ENCODE results near the gene ANO3. TPM values are rescaled to one million over a fixed set of nuclear protein-coding genes. Genes with fewer than 3 reads are reported as not detected.
"Not testable (repeated sequence)": the region's sequence is repeated elsewhere in the genome, so short reads cannot be mapped to it uniquely, and the experiment has no call there.

Gene ANO3
- total RNA-seq, 2 experiments from 2014 or later, result not detected

DNA sequence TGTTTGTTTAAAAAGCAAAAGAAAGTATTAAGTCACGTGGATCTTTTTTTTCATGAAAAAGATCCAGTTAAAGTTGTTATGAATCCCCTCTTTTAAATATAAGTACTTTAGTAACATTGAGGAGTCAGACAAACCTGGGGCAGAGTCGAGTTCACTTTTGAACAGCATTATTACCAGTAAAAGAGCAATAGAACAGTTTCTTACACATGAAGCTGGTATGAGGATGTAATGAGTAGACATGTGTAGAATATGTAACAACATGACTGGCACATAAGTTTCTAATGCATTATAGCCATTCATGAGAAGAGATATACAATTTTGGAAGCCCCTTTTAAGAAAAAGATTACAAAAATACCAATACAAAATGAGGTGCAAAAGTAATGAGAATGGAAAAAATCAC is 247.8 kb downstream of the ANO3 start:
- H3K36me3 Mint-ChIP-seq, result no peaks in the 10 kb centered on the region
- no peaks in the 10 kb centered on the region for H3K9me3 Mint-ChIP-seq
- H3K4me3 Mint-ChIP-seq, result no peak overlapping the region
- POLR2A ChIA-PET, result no interaction called here
- H3K27ac Mint-ChIP-seq, result no peak overlapping the region
- no peaks in the 10 kb centered on the region for H3K27me3 Mint-ChIP-seq
- ATAC-seq (ENCODE audit: low read depth) (no peak), DNase-seq (no peak)
- no peaks in the 10 kb centered on the region for H3K4me1 Mint-ChIP-seq

DNA sequence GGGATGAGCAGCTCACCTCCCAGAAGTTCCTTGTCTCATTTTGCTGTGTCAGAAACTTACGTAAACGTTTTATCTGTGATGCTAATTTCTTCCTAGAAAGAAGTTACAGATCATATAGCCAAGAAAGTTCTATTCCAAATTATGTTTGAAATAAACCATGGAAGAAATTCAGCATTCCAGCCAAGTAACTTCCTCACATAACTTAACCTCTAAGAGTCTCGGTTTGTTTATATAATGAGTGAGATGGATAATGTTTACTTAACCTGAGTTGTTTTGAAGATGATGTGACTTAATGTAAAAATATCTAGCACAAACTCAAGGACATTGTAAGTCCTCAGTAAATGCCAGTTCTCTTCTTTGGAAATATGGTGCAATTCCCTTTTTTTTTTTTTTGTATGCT is 249.0 kb downstream of the ANO3 start:
- Mint-ChIP-seq H3K27me3 (no peaks in the 10 kb centered on the region), H3K4me1 (no peaks in the 10 kb centered on the region), H3K4me3 (no peak overlapping the region), H3K9me3 (no peaks in the 10 kb centered on the region), H3K36me3 (no peaks in the 10 kb centered on the region), H3K27ac (no peak overlapping the region)
- POLR2A ChIA-PET, result no interaction called here
- ATAC-seq (ENCODE audit: low read depth), result no peak
- no peak for DNase-seq

DNA sequence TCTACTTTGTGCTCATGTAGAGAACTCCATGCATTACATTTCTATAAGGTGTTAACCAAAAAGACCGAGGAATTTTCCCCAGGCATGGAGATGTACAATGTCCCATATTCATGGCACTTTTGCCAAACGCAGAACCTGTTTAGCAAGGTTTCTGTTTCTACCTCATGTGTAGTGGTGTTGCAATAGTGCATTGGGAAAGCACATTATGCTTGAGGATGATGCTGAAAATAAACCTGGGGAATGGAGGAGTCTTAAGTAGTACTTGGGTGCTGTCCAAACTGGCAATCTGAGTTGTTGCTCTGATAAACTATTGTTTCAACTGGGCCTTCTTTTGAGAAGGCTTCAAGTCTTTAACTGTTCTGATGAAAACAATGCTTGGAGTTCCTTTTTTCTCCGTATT is 251.6 kb downstream of the ANO3 start:
- H3K36me3 Mint-ChIP-seq, result no peaks in the 10 kb centered on the region
- H3K27me3 Mint-ChIP-seq, result no peaks in the 10 kb centered on the region
- no peak for DNase-seq
- no peak for ATAC-seq (ENCODE audit: low read depth)
- POLR2A ChIA-PET, result no interaction called here
- H3K4me1 Mint-ChIP-seq, result no peaks in the 10 kb centered on the region
- H3K27ac Mint-ChIP-seq, result no peak overlapping the region
- no peak overlapping the region for H3K4me3 Mint-ChIP-seq
- H3K9me3 Mint-ChIP-seq, result no peaks in the 10 kb centered on the region

DNA sequence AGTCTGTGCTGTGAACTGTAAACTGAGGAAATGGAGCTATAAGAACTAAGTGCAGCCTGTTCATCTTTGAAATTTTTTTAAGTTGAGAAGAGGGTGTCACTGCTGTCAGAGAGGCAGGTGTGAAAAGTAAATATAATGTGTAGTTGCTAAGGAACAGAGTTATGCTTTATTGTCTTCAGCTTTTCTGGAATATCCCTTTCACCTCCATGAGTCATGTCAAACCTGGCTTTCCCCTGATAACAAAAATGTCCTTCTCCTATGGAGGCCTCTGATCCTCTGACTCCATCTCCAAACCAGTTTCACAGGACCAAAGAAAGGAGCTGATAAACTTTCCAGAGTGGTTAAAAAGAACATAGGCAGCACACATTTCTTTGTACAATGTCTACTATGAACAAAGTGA is 252.9 kb downstream of the ANO3 start:
- POLR2A ChIA-PET, result no interaction called here
- H3K4me3 Mint-ChIP-seq, result no peak overlapping the region
- ATAC-seq (ENCODE audit: low read depth) (no peak), DNase-seq (no peak)
- no peaks in the 10 kb centered on the region for H3K4me1 Mint-ChIP-seq
- peaks cover 5% of the 10 kb centered on the region for H3K9me3 Mint-ChIP-seq
- H3K36me3 Mint-ChIP-seq, result no peaks in the 10 kb centered on the region
- no peak overlapping the region for H3K27ac Mint-ChIP-seq
- H3K27me3 Mint-ChIP-seq, result no peaks in the 10 kb centered on the region

DNA sequence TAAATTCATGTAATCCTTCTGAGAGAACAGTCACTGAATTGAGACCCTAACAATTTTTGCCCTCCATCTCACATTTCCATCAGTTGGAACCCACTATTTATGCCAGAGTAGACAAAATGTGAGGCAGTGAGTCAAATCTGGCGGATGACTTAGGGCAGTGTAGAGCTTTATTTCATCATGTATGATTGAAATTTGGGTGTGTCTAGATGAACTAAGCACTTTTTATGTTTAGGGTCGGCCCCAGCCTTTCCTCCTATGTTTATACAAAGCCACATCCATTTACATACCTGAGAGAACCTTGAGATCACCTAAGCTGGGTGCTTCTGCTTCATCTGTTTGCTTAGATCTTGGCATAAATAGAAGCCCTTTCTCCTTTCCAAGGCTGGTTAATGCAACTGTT is 255.1 kb downstream of the ANO3 start:
- Mint-ChIP-seq H3K4me1 (no peaks in the 10 kb centered on the region), H3K27me3 (no peaks in the 10 kb centered on the region), H3K27ac (no peak overlapping the region), H3K9me3 (peaks cover 8% of the 10 kb centered on the region), H3K36me3 (no peaks in the 10 kb centered on the region), H3K4me3 (no peak overlapping the region)
- DNase-seq, result no peak
- no peak for ATAC-seq (ENCODE audit: low read depth)
- POLR2A ChIA-PET, result no interaction called here

DNA sequence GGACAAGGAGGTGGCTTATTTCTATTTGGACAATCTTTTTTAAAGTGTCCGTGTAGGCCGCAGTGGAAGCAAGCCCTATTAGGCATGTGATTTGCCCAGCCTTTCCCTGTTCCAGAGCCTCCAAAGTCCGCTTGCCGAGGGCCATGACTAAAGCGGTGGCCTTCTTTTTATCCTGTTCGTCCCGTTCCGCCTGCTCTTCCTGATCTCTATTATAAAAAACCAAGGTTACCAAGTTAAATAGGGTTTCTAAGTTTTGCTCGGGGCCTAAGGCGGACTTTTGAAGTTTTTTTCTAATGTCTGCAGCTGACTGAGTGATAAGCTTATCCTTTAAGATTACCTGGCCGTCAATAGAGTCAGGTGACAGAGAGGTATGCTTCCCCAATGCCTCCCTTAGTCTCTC is 261.8 kb downstream of the ANO3 start:
- peaks cover 10% of the 10 kb centered on the region for H3K9me3 Mint-ChIP-seq
- POLR2A ChIA-PET, result no interaction called here
- ATAC-seq (ENCODE audit: low read depth), result no peak

DNA sequence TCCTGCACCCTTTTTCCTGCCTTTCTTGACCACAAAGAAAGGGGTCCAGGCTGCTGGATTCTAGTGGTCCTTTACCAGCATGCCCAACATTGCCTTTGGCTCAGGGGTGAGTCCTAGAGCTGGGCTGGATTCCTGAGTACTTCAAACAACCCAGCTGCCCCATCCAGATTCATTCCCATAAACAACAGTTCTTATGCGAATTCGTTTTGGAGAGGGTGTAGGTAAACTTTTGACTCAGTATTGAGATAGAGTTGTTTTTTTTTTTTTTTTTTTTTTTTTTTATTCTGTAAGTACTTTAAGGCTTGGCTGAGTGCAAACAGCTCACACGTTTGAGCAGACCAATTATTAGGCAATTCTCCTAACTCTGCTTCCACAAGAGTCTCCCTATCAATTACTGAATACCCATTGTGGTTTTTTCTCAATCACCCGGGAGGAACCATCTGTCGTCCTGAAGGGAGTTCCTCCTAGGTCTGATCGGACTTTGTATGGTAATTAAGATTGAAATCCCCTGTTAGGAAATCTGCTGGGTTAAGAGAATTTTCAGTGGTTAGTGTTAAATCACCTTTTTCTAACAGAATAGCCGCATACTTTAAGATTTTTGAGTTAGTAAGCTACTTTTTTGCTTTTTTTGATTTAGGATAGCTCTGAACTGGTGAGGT is 263.4 kb downstream of the ANO3 start:
- H3K4me1 Mint-ChIP-seq; H3K9me3 Mint-ChIP-seq; H3K4me3 Mint-ChIP-seq; H3K27me3 Mint-ChIP-seq; H3K27ac Mint-ChIP-seq; H3K36me3 Mint-ChIP-seq; DNase-seq; ATAC-seq (ENCODE audit: low read depth); POLR2A ChIA-PET: not testable (repeated sequence)

More for the DNA sequence above, 261.8 kb downstream of the ANO3 start:
- H3K4me3 Mint-ChIP-seq, result no peak overlapping the region
- no peaks in the 10 kb centered on the region for H3K4me1 Mint-ChIP-seq
- H3K27me3 Mint-ChIP-seq, result no peaks in the 10 kb centered on the region
- H3K36me3 Mint-ChIP-seq, result no peaks in the 10 kb centered on the region
- DNase-seq, result no peak
- H3K27ac Mint-ChIP-seq, result no peak overlapping the region

DNA sequence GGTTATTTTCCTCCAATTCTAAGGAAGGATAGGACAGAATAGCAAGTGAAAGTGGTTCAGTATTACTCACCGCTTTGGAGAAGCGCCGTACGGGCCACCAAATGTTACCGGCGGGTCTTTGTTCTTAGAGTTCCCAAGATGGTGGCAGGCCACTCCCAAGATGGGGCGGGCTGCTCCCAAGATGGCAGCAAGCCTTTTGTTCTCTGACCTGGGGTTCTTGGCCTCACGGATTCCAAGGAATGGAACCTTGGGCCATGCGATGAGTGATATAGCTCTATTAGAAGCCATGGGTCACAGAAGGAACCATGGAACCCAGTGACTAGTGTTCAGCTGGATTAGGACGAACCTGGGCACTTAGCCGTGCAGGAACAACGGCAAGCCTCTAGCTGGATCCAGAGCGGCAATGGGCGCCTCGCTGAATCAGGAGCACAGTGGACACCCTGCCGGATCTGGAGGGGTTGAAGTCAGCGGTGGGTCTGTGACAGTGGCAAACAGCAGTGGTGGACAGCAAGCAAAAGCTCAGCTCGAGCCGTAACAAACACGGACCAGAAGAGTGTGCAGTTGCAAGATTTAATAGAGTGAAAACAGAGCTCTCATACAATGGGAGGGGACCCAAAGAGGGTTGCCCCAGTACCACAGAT is 265.2 kb downstream of the ANO3 start:
- H3K27ac Mint-ChIP-seq; H3K4me1 Mint-ChIP-seq; ATAC-seq (ENCODE audit: low read depth); DNase-seq; H3K27me3 Mint-ChIP-seq; H3K36me3 Mint-ChIP-seq; POLR2A ChIA-PET; H3K9me3 Mint-ChIP-seq; H3K4me3 Mint-ChIP-seq: not testable (repeated sequence)

DNA sequence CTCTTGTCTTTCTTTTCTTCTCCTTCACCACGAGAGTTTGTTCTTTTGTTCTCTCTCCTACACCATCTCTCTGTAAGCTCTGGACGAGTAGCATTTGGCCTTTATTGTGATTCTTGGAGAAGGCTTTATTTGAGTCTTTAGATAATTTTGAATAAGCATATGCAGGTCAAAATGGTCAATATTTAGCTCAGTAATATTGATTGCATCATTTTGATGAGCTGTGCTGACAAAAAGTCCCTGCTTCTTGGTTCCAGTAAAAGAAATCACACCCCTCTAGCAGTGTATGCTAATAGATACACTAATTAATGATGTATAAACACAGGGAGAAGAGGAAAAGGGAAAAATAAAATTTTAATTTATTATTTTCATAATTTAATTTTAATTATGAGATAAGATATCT is 266.0 kb downstream of the ANO3 start:
- Mint-ChIP-seq H3K36me3 (no peaks in the 10 kb centered on the region), H3K27ac (no peak overlapping the region), H3K27me3 (no peaks in the 10 kb centered on the region), H3K4me1 (no peaks in the 10 kb centered on the region), H3K4me3 (no peak overlapping the region), H3K9me3 (peaks cover 9% of the 10 kb centered on the region)
- POLR2A ChIA-PET, result no interaction called here
- no peak for ATAC-seq (ENCODE audit: low read depth)
- no peak for DNase-seq

DNA sequence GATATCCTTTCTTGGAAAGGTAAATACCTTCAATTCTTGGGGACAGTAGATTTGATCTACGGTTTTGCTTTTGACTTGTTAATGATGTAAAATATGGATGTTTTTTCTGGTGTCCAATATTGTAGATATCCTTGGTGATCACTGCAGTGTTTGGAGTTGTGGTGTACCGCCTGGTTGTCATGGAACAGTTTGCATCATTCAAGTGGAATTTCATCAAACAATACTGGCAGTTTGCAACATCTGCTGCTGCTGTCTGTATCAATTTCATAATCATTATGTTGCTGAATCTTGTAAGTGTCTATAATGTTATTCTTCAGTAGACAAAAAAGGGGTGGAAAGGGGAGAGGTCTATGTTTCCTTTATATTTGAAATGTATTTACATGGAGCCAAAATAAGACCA is 267.5 kb downstream of the ANO3 start:
- Mint-ChIP-seq H3K9me3 (peaks cover 9% of the 10 kb centered on the region), H3K27ac (no peak overlapping the region), H3K27me3 (no peaks in the 10 kb centered on the region), H3K36me3 (no peaks in the 10 kb centered on the region), H3K4me1 (no peaks in the 10 kb centered on the region), H3K4me3 (no peak overlapping the region)
- DNase-seq, result no peak
- POLR2A ChIA-PET, result no interaction called here
- ATAC-seq (ENCODE audit: low read depth), result no peak

DNA sequence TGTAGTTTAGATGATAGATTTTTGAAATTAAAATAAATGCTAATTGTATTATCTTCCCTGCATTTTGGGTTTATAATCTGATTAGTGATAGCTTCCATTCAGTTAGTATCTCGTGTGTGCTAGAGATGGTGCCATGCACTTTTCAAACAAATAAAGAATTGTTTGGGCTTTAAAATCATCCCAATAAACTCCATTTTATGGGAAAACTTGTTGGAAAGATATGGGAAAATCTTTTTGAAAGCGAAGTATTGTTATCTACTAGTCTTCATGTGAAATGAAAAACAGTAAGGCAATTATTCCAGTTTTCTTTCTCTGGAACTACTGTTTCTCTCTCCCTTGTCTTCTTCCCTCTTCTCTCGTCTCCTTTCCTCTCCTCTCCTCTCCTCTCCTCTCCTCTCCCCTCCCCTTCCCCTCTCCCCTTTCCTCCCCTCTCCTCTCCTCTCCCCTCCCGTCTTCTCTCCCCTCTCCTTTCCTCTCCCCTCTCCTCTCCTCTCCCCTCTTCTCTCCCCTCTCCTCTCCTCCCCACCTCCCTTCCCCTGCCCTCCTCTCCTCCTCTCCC is 268.0 kb downstream of the ANO3 start:
- POLR2A ChIA-PET, result no interaction called here
- H3K27me3 Mint-ChIP-seq, result no peaks in the 10 kb centered on the region
- no peak overlapping the region for H3K27ac Mint-ChIP-seq
- no peaks in the 10 kb centered on the region for H3K36me3 Mint-ChIP-seq
- ATAC-seq (ENCODE audit: low read depth) (no peak), DNase-seq (no peak)
- no peak overlapping the region for H3K4me3 Mint-ChIP-seq
- no peaks in the 10 kb centered on the region for H3K4me1 Mint-ChIP-seq
- peaks cover 9% of the 10 kb centered on the region for H3K9me3 Mint-ChIP-seq

DNA sequence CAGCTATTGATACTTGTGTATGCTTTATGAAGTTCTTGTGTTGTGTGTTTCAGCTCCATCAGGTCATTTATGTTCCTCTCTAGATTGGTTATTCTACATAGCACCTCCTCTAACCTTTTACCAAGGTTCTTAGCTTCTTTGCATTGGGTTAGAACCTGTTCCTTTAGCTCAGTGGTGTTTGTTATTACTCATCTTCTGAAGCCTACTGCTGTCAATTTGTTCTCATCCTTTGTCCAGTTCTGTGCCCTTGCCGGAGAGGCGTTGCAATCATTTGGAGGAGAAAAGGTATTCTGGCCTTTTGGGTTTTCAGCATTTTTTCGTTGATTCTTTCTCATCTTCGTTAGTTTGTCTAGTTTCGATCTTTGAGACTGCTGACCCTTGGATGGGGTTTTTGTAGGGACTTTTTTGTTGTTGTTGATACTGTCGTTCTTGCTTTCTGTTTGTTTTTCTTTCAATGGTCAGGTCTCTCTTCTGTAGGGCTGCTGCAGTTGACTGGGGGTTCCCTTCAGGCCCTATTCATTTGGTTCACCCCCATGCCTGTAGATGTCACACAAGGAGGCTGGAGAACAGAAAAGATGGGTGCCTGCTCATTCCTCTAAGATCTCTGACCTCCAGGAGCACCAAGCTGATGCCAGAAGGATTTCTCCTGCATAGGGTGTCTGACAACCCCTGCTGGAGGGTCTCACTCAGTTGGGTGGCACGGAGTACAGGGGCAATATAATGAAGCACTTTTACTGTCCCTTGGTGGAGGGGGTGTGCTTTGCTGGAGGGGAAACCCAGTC is 276.0 kb downstream of the ANO3 start:
- H3K36me3 Mint-ChIP-seq, result no peaks in the 10 kb centered on the region
- no peak overlapping the region for H3K4me3 Mint-ChIP-seq
- POLR2A ChIA-PET, result no interaction called here
- H3K27me3 Mint-ChIP-seq, result no peaks in the 10 kb centered on the region
- no peak for ATAC-seq (ENCODE audit: low read depth)
- H3K27ac Mint-ChIP-seq, result no peak overlapping the region
- no peak for DNase-seq
- no peaks in the 10 kb centered on the region for H3K4me1 Mint-ChIP-seq
- peaks cover 7% of the 10 kb centered on the region for H3K9me3 Mint-ChIP-seq

DNA sequence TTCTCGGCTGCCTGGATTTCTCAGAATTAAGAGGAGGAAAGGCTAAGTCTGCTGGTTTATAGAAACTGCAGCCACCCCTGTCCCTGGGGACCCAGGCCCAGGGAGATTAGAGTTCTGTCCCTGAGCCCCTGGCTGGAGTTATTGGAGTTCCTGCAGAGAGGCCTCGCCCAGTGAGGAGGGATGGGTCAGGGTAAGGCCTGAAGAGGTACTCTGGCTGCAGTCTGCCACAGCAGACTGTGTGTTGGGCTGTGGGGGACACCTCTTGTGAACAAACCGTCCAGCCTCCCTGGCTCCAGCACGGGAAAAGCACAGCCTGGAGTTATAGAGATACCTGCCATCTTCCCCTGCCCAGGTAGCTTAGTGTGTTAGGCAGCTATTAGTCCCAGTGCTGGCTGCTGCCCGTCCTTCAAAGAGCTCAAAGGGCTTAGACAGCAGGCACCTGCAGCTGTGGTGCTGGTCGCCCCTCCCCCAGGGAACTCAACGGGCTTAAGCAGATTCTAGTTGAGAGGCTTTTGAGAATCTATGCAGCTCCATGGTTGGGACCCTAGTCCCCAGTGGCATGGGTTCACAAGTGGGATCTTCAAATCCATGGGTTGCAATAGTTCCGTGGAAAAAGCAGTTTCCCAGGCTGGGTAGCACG is 276.7 kb downstream of the ANO3 start:
- Mint-ChIP-seq H3K9me3 (peaks cover 7% of the 10 kb centered on the region), H3K27ac (no peak overlapping the region), H3K36me3 (no peaks in the 10 kb centered on the region), H3K27me3 (no peaks in the 10 kb centered on the region), H3K4me3 (no peak overlapping the region), H3K4me1 (no peaks in the 10 kb centered on the region)
- ATAC-seq (ENCODE audit: low read depth), result no peak
- POLR2A ChIA-PET, result no interaction called here
- no peak for DNase-seq
